GM21360 (cell line): ENCODE data around the gene UPF2.

Experiments
- ATAC-seq: cut with Tn5 transposase; IDR thresholded peaks from one replicate; pipeline ENCODE4 v1.9.1; 2021; ENCODE audit warnings: mild to moderate bottlenecking, moderate library complexity; ENCODE audit not compliant: unreplicated experiment

Gene UPF2

DNA sequence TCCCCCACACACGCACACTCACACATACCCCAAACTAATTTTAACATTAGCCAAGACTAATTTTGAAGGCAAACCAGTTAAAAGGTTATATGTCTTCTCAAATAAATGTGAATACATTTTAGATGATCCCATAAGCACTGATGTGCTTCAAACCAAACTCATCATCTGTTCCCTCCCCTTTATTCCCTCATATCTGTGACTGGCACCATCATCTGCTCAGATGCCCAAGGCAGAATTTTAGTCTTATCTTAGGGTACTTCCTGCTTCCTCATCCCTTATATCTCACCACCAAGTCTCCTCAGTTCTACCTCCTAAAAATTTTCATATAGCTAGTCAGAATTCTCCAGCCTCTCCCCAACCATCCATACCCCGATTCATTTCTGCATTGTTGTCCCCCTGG, 80.4 kb downstream of the UPF2 start:
- no peak for ATAC-seq

DNA sequence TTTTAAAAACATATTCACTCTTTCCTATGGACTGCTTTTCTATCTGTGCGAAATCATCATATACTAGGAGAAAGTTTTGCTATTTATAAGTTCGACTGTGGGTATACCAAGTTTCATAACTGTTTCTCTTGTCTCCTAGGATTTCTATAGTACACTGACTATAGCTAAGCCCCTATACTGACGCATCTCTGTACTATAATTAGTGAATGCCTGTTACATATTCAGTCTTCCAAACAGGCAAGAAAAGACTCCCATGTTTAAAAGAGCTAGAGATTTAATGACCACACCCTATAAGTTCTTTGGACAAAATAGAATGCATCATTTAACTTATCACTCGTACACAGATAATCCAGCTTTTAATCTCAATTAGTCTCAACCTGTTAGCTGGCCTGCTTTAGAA, 80.8 kb downstream of the UPF2 start:
- ATAC-seq: no peak

DNA sequence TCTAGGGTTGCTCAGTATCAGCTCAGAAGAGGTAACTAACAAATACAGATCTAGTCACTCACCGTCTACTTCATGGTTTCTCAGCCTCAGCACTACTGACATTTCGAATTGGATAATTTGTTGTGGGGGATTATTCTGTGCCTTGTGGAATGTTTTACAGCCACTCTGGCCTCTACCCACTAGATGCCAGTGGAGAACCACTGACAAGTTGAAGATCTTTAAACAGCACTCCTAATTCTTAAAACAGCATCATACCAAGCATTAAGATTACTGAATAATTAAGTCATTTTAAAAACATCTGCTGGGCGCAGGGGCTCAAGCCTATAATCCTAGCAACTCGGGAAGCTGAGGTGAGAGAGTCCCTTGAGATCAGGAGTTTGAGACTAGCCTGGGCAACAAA, 82.6 kb downstream of the UPF2 start:
- no peak for ATAC-seq

DNA sequence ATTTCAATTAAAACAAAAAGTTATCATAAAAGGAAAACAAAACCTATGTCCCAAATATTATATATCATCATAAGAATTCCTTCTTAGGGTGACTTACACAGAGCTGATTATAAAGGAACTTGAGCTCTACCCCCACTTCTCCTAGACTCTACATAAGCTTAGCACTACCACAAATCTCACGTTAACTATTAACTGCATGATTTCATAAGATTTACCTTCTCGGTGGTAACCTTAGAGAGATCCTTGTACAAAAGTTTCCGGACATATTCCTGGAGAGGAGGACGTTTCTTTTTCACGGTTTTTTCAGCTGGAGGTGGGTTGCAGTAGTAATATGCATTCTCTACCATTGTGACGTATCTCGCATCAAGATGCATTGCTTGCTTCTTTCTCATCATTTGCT, 83.7 kb downstream of the UPF2 start:
- ATAC-seq: no peak

DNA sequence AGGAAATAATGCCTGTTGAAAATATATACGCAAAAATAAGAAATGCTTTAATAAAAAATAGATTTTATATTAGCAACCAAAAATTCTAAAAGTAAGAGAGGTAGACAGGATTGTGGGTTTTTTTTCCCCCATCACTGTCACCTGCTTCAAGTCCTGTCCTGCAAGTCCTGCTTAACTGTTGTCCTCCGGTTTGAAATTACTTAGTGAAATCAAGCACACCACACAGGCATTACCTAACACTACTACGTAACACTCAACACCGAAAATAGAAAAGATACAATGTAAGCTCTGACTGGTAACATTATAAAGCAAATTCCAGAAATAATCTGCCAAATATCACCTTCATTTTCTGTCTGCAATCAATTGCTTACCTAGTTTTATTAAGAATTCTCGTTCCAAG, 90.9 kb downstream of the UPF2 start:
- no peak for ATAC-seq

DNA sequence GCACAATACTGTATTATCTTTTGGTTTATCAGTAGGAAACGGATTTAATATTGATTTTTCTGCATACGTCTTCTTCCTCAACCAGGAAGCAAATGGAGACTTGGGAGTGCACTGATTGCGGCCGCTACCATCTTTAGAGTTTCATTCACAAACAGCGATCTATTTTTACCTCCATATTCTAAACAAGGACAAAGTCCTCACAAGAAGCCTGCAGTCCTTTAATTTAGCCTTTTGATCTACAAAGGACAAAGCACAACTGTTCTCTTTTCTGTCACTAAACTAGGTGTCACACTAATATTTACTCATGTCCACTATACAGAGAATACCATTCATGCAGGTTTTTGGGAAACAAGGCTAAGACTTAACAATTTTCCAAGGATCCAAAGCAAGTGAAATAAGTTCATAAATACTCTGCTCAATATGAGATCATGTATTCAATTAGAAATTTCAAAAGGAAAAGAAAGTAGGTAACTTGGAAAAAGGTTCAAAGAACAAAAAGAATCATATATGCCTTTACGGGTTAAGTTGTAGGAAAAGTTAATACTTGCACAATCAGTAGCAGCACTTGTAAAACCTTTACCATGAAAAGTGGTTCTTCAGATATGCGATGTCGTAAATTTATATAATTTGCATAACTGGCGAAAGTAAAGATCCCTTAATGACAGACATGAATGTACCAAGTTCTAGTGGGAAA, 92.1 kb downstream of the UPF2 start:
- ATAC-seq: no peak

DNA sequence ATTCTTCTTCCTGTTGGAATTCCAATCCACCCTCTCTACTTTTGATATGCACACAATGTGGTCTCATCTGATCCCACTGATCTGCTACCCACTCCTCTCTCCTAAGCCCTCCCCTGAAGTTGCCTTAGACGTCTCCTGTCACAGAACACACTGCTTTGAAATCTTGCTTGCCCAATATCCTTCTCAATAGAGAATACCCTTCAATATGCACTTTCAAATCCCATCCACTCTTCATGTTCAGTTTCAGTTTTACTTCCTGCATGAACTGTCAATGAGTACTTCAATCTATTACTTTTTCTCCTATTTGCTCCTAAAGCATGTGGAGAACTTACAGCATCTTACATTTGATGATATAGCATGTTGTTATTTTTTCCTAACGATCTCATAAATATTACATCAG, 93.5 kb downstream of the UPF2 start:
- ATAC-seq: no peak

DNA sequence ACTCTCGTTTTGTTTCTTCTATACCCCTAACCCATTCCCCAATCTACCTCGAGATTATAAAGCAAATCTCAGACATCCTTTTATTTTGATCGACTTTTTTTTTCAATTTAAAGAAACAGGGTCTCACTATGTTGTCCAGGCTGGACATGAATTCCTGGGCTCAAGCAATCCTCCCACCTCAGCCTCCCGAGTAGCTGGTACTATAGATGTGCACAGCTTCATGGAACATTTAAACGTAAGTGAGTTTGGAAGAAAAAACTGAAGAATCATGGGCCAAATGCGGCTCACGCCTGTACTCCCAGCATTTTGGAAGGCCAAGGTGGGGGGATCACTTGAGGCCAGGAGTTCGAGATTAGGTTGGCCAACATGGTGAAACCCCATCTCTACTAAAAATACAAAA, 96.0 kb downstream of the UPF2 start:
- ATAC-seq: no peak

DNA sequence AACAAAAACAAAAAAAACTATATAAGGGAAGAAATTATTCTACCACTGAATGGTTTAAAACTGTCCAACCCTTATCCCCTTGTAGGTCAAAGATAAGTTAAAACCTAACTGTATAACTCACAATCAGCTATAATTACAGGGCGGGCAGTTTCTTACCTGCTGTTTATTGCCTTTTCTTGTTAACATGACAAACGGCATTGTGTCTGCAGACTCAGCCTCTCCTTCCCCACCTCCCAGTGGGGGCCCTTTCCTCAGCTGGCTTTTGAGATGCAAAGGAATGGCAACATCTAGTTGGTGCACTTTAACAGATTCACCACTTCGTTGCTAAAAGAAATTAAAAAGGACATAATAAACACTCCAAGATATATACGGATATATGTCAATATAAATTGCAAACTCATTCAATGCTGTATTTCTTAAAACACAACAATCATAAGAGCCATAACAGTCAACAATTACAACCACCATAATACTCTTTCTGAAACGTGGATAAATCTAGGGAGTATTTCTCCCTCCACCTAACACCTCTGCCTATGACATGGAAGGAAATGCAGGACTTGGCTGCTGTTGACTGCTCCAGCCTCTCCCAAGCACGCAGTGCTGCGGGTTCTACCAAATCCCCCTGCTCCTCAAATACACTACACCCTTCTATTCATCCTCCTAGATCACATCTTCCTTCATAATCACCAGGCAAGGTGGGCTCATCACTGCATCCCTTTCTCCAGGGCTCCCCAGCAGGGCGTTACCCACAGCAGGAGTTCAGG, 106.0 kb downstream of the UPF2 start:
- ATAC-seq: no peak

DNA sequence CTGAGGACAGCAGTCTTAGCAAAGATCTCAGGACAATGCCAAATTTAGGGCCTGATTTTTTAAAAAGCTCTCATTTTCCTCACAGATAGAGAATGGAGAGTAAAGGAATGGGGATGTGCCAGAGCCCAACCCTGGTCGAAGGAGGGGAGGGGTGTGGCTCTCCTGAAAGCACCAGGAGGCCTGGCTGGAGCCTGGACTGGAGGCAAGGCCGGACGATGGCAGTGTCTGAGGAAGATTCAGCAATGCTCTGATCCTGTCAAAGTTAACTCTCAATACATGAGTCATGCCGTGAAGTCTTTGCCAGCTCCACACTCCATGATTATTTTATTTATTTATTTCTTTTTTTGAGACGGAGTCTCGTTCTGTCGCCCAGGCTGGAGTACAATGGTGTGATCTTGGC, 108.3 kb downstream of the UPF2 start:
- no peak for ATAC-seq

DNA sequence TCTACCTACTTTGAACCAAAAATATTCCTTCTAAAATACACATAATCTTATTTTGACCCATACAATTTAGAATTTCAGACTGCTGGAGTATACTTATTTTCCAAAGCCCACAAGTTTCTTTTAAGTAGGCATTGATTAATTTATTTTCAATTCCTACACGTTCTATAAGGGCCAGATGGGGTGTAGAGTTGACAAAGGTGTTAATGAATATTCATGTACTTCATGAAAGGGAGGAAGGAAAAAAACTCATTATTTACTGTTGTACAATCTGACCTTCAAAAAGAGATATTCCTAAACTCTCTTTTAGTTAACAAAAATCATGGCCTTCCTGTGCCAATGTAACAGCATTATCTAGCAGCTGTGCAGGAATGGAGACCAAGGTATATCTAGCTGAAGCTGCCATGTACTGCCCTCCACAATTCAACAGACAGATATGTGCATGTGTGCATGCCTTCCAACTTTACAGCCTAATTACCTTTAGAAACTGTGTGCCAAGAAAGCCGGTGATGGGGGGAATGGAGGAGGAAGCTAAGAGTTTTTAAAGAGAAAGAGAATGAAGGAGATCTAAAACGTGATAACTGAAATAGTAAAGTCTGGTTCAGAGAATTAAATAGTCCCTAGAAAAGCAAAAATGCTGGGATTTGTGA, 108.9 kb downstream of the UPF2 start:
- no peak for ATAC-seq

DNA sequence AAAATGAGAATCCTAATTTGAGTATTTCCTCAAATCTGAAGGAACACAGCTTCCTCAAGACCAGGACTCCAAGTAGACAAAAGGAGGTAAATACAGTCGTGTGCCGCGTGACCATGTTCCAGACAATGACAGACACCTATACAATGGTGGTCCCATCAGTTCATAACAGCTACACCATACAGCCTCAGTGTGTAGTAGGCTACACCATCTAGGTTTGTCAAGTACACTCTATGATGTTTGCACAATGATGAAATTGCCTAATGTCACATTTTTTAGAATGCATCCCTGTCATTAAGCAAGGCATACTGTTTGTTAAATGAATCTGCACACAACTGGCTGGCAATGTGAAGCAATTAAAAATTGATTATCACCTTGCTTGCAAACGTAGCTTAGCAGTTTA, 111.6 kb downstream of the UPF2 start:
- ATAC-seq: no peak

DNA sequence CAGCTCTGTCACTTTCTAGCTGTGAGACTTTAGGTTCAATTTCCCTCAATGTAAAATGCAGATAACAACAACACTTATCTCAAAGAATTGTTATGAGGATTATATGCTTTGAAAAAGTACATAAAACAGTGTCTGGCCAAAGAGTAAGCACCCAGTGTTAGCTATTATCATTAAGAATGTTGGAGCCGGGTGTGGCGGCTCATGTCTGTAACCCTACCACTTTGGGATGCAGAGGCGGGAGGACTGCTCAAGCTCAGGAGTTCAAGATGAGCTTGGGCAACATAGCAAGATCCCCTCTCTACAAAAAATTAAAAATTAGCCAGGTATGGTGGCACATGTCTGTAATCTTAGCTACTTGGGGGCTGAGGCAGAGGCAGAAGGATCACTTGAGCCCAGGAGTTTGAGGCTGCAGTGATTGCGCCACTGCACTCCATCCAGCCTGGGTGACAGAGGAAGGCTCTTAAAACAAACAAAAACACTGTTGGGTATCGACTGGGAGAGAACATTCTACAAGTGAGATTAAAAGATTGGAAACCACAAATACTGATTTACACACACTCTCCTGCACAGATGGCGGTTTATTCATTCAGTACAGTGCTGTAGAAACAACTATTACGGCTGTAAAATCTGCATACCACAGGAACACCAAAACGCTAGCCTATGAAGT, 112.2 kb downstream of the UPF2 start:
- no peak for ATAC-seq

DNA sequence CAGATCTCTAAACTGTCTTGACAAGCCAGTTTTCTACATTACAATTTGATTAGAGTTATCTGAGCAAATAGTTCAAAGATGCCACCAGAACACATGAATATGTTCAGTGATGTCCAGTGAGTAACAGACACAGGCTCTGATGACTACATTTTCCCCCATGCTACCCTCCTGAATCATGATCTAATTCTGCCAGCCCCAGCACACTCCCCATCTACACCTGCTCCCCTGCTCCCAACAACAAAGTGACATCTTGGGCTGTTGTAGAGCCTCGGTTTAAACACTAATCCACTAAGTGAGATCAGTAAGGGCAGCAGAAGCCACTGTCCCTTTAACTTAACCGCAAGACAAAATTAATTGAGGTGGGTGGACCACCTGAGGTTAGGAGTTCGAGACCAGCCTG, 114.9 kb downstream of the UPF2 start:
- ATAC-seq: no peak

DNA sequence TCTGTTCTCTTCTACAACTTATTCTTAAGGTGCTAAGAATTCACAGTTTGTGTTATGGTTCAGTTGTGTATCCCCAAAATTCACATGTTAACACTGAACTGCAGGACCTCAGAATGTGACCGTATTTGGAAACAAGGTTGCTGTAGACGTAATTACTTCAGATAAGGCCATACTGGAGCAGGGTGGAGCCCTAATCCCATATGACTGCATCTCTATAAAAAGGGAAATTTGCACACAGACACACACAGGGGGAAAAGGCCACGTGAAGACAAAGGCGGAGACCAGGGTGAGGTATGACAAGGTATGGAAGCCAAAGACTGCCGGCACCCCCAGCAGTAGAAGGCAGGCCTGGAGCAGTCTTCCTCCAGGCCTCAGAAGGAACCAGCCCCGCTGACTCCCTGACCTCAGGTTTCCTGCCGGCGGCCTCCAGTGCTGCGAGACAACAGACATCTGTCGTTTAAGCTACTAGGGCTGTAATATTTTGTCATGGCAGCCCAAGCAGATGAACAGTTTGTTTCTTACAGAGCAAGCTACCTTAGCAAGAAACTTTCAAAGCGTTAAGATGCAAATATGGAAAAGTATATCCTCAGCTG, 120.7 kb downstream of the UPF2 start:
- no peak for ATAC-seq

DNA sequence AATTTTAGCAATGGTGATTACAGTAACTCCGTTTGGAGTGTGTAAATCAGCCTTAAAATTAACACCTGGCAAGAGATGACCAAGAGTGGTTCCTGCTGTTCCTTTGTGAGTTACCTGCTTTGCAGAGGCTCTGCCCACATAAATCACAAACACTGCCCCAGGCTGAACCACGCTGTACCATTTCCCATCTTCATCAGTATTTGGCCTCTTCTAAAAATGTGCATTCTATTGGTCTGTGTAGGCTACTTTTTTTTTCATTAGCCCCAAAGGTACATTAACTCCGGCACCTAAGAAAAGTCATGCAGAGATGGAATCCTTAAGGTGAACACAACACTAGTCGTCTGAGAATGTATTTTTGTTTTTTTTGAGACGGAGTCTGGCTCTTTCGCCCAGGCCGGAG, 123.3 kb downstream of the UPF2 start:
- ATAC-seq: no peak

DNA sequence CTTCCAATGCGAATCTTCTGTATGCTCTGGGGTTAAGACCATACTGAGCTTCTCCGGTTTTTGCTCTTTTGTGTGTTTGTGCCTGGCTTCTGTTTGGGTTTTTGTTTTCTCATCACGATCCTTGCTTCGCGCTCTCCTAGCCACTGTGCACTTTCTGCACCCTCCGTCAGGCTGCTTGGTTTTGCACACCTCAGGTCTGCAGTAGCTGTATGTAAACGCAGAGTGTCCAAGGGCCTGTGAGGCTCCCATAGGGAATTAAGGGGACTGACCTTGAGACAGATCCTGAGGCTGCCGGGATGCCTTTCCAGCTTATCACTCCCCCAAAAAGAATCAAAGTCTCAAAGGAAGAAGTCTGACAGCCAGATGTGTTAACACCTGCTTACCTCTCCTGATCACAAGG, 124.2 kb downstream of the UPF2 start:
- no peak for ATAC-seq

DNA sequence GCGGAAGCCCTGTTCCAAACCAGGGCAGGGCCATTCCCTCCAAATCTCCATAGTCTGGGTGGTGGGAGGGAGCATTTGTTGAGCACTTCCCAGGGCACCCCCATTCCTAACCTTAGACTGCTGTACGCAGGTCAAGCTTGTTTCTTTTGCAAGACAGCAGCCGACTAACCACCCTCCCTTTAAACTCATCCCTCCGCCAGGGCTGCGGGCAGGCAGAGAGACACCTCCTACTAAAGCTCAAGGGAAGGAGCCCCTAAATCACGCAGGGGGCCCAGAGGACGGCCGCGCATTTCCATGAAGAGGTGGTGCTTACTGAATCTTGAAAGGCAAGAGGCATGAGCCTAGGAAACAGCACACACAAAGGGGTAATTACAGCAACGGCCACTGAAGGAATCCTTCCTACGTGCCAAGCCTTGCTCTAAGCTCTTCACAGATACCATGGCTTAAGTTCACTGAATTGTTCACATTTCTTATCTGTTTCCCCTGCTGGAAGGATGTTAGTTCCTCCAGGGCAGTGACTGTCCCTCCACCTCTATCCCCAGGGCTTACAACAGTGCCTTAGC, 129.4 kb downstream of the UPF2 start:
- no peak for ATAC-seq

DNA sequence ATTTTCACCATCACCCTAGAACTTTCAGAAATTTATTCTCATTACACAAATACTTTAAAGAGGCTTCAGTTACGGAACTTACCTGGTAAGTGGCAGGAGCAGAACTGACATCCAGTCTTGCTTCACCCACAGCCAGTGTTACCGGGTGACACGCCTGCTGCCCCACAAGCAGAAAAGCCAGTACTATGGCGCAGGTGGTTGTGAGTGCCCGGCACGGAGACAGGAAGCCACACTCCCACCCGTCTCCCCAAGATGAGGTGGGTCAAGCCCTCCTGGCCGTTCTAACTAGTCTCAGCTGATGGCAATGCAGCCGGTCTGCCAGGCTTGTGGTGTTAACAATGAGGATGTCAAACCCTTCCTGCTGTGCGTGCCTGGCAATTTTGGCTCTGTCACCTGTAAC, 132.5 kb downstream of the UPF2 start:
- no peak for ATAC-seq

DNA sequence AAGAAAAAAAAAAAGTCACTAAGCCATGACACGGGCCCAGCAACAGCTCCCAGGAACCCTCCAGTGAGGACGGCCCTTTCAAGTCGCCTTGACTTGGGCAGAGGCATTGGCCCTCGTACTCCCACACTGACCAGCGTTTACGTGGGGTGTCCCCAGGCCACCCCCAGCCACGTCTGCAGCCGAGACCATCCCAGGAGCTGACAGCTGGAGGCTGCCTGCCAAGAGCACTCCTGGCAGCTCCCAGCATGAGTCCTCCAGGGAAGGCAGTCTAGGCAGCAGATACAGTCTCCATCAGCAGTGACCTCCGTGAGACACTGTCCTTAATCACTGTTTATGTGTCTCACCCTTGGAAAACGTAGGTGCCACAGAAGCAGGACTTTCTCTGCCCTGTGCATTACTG, 133.0 kb downstream of the UPF2 start:
- ATAC-seq: no peak

DNA sequence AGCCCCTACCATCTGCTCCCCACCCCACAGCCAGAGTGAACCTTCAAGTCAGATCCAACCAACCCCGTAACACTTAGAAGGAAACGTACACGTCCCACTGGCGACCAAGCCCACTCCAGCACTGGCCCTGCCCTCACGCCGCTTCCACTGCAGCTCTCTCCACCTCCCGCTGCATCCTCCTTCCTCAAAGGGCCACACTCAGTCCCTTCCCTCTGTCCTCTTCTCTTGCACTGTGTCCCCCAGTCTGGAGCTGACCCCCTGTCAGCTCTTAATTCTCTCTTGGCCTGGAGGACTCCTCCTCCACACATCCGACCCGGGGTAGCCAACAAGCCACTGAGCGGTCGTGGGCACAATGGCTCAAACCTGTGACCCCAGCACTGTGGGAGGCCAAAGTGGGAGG, 133.6 kb downstream of the UPF2 start:
- no peak for ATAC-seq
